Panc1 (cell line): Measurements from ENCODE around the gene ATP6V0D1. TPM values are rescaled to one million over a fixed set of nuclear protein-coding genes. Genes with fewer than 3 reads are reported as not detected.
"Not testable (repeated sequence)": the region's sequence is repeated elsewhere in the genome, so short reads cannot be mapped to it uniquely, and the experiment has no call there.

Experiments used
- ATAC-seq: fragments of 200-7000 bp; cut with Tn5 transposase; 2 replicates; pipeline ENCODE4 v1.9.1; 2020; ENCODE audit warnings: mild to moderate bottlenecking, moderate library complexity
- BruUV-seq: library from RNA; stranded (reverse); fragments of 400-500 nt; replicated peaks from 2 replicates; lab custom pipeline; 2021; lab: Mats Ljungman, UMichigan
- CTCF ChIA-PET: fragments of 300-600 bp; sonication (Branson Sonifier 250); formaldehyde crosslinking; loops from one replicate; lab custom pipeline; 2022; ENCODE audit warnings: antibody characterized with exemption; lab: Charles Lee
- POLR2A ChIA-PET: fragments of 300-600 bp; sonication (Branson Sonifier 250); formaldehyde crosslinking; loops from one replicate; lab custom pipeline; 2022; ENCODE audit warnings: antibody characterized with exemption; lab: Charles Lee
- DNase-seq: peaks from one replicate; pipeline ENCODE4 v3.0.0-alpha.2; 2010; ENCODE audit warnings: low read depth, low spot score
- H3K27ac ChIP-seq: 2 replicates; pipeline ENCODE4 v1.5.1; 2011; ENCODE audit warnings: mild to moderate bottlenecking, low read length, inconsistent platforms
- H3K27me3 ChIP-seq: fragments of 200-500 bp; sonication (Bioruptor generic); 2 replicates; pipeline ENCODE4 v1.6.0; 2014; ENCODE audit warnings: low read length, inconsistent platforms; ENCODE audit not compliant: control insufficient read depth, insufficient read depth
- H3K36me3 ChIP-seq: fragments of 200-500 bp; sonication (Bioruptor generic); 2 replicates; pipeline ENCODE4 v1.5.1; 2014; ENCODE audit warnings: inconsistent platforms, mild to moderate bottlenecking, low read length, moderate library complexity; ENCODE audit not compliant: control insufficient read depth, insufficient read depth
- H3K4me1 ChIP-seq: 2 replicates; pipeline ENCODE4 v1.5.1; 2011; ENCODE audit warnings: inconsistent platforms, mild to moderate bottlenecking, low read length, moderate library complexity; ENCODE audit not compliant: control insufficient read depth, insufficient read depth
- H3K4me3 ChIP-seq, 2 experiments: 2 replicates each; pipeline ENCODE4 v1.5.1; 2011 to 2012; ENCODE audit warnings: low read depth in 2 of 2, low read length in 2 of 2, mild to moderate bottlenecking in 2 of 2, inconsistent platforms in 1 of 2, moderate library complexity in 1 of 2
- H3K9me3 ChIP-seq: fragments of 200-500 bp; sonication (Bioruptor generic); 2 replicates; pipeline ENCODE4 v1.5.1; 2014; ENCODE audit warnings: low read depth, mild to moderate bottlenecking, inconsistent platforms, low read length, moderate library complexity; ENCODE audit not compliant: control insufficient read depth, insufficient read depth
- CTCF ChIP-seq: fragments of 450-650 bp; IDR thresholded peaks from 2 replicates; pipeline ENCODE4 v1.5.1; 2017; ENCODE audit warnings: mild to moderate bottlenecking
- POLR2AphosphoS5 ChIP-seq: IDR thresholded peaks from 2 replicates; pipeline ENCODE4 v1.6.1; 2012; ENCODE audit warnings: mild to moderate bottlenecking, low read depth, low read length, moderate library complexity
- REST ChIP-seq, 2 experiments: IDR thresholded peaks; 2 replicates each; pipeline ENCODE4 v1.6.1; 2011 to 2012; ENCODE audit warnings: low read depth in 2 of 2, control low read depth in 1 of 2, low read length in 1 of 2, mild to moderate bottlenecking in 1 of 2, moderate library complexity in 1 of 2; ENCODE audit not compliant: insufficient read depth in 1 of 2
- SIN3A ChIP-seq: IDR thresholded peaks from 2 replicates; pipeline ENCODE4 v1.6.1; 2012; ENCODE audit warnings: low read depth, mild to moderate bottlenecking, low read length, moderate library complexity, borderline replicate concordance; ENCODE audit not compliant: insufficient read depth
- TCF7L2 ChIP-seq: IDR thresholded peaks from 2 replicates; pipeline ENCODE4 v1.6.1; 2011; ENCODE audit warnings: mild to moderate bottlenecking, low read depth, low read length, inconsistent platforms
- in situ Hi-C: cut with HindIII; loops from 2 replicates; pipeline ENCODE4 v1.10.0; 2016; ENCODE audit warnings: low sequenced_read_pairs, low pct_unique_long_range_greater_than_20kb
- intact Hi-C: fragments of 100-400 bp; cut with micrococcal nuclease; formaldehyde crosslinking; loops from one replicate; pipeline ENCODE4 v1.10.0; 2022; ENCODE audit not compliant: unreplicated experiment
- total RNA-seq: library from RNA; stranded (reverse); gene quantifications from one replicate; pipeline ENCODE4 v1.2.1, GENCODE V29; 2021; ENCODE audit not compliant: unreplicated experiment

ATP6V0D1 gene
- total RNA-seq, 1 experiment from 2014 or later: 70.8 TPM

GRCh38 chr16:67417333-67418061 lies 63.5 kb downstream of the ATP6V0D1 start:
- Histone ChIP-seq H3K9me3 (no peaks in the 10 kb centered on the region), H3K27me3 (no peaks in the 10 kb centered on the region), H3K27ac (no peak overlapping the region), H3K4me3 (no peak overlapping the region), H3K36me3 (no peaks in the 10 kb centered on the region), H3K4me1 (no peaks in the 10 kb centered on the region)
- POLR2A ChIA-PET: no interaction called here
- CTCF ChIA-PET: no interaction called here
- DNase-seq (no peak), ATAC-seq (no peak)
- BruUV-seq: no TSS peak
- TF ChIP-seq CTCF (no peak), POLR2AphosphoS5 (no peak), REST (IDR thresholded peaks at IDR 0.05; ENCODE audit: insufficient read depth in 1 of 2, low read depth in 2 of 2, low read length in 1 of 2) (no peak), SIN3A (no peak), TCF7L2 (no peak)
- in situ Hi-C loops (no loop called here), intact Hi-C loops (no loop called here)

GRCh38 chr16:67415872-67416793 lies 64.8 kb downstream of the ATP6V0D1 start, which contains the start of gene ZDHHC1:
Gene ZDHHC1, minus strand, starts transcription at chr16:67416477. Its CDS starts 8,702 bp downstream, at chr16:67407775.
- intact Hi-C loops: no loop called here
- in situ Hi-C loops: no loop called here
- Histone ChIP-seq H3K4me1 (no peaks in the 10 kb centered on the region), H3K27ac (peak within 1 kb of the TSS; percentile 69), H3K36me3 (no peaks in the 10 kb centered on the region), H3K9me3 (no peaks in the 10 kb centered on the region), H3K27me3 (no peaks in the 10 kb centered on the region), H3K4me3 (peak within 1 kb of the TSS; percentile 51 to 74)
- ChIA-PET POLR2A (no interaction called here), CTCF (no interaction called here)
- ATAC-seq (peak; percentile 95), DNase-seq (no peak)
- BruUV-seq: no TSS peak
- peak; percentile 78; the same call in 1 of the 2 replicates for TF ChIP-seq SIN3A
- peak; percentile 82 for TF ChIP-seq CTCF
- TF ChIP-seq TCF7L2: no peak

GRCh38 chr16:67415421-67415820 lies 65.5 kb downstream of the ATP6V0D1 start:
- POLR2A ChIA-PET, H3K4me1 ChIP-seq, H3K9me3 ChIP-seq, H3K27me3 ChIP-seq, DNase-seq, BruUV-seq, ATAC-seq, H3K27ac ChIP-seq, intact Hi-C loops, H3K36me3 ChIP-seq, in situ Hi-C loops, CTCF ChIA-PET: not testable (repeated sequence)
- peak overlapping the region; percentile 51 to 74 for H3K4me3 ChIP-seq
